Colonic mucosa (tissue), 4 donors: ENCODE results near the gene DCAF8L1. TPM values are rescaled to one million over a fixed set of nuclear protein-coding genes. Genes with fewer than 3 reads are reported as not detected.
"Not testable (repeated sequence)": the region's sequence is repeated elsewhere in the genome, so short reads cannot be mapped to it uniquely, and the experiment has no call there.

ENCODE experiments used
- DNase-seq: peaks from one replicate; pipeline ENCODE4 v3.0.0-alpha.2; 2020
- H3K27ac ChIP-seq: fragments of 200-600 bp; one replicate; pipeline ENCODE4 v1.8.0; 2021
- H3K27me3 ChIP-seq: fragments of 200-600 bp; one replicate; pipeline ENCODE4 v1.8.0; 2021
- H3K36me3 ChIP-seq: fragments of 200-600 bp; one replicate; pipeline ENCODE4 v1.8.0; 2021
- H3K4me1 ChIP-seq: fragments of 200-600 bp; one replicate; pipeline ENCODE4 v1.8.0; 2021; ENCODE audit warnings: mild to moderate bottlenecking
- H3K4me3 ChIP-seq: fragments of 200-600 bp; one replicate; pipeline ENCODE4 v1.8.0; 2021
- H3K9ac ChIP-seq, 2 donors: one replicate each; pipeline ENCODE4 v1.7.0; 2013; ENCODE audit warnings: control low read depth in 2 of 2, low read depth in 2 of 2, low read length in 2 of 2
- H3K9me3 ChIP-seq: fragments of 200-600 bp; one replicate; pipeline ENCODE4 v1.8.0; 2021
- intact Hi-C: fragments of 100-400 bp; cut with DNase I; formaldehyde crosslinking; loops from one replicate; pipeline ENCODE4 v1.14.1; 2022
- total RNA-seq, 2 donors: library from RNA; stranded (reverse); fragmentation: NEBNext Ultra II Directional in 1 of 2; extraction: Animal tissue kit (Norgen Biotek cat#: 25700) in 1 of 2; gene quantifications; one replicate each; pipeline ENCODE4 v1.2.1, GENCODE V29; 2021
- TF ChIP-seq, protein P1 (sequence below): fragments of 200-600 bp; IDR thresholded peaks from one replicate; pipeline ENCODE4 v1.8.0; 2022; ENCODE audit warnings: antibody characterized with exemption, mild to moderate bottlenecking
- donor health status: healthy.
- donor health status: DM: no; HTN: no; CAD: no.
- donor health status: DM: no; HTN: no; CAD: no.

The DCAF8L1 gene
- total RNA-seq, 2 donors from 2014 or later: not detected

DNA sequence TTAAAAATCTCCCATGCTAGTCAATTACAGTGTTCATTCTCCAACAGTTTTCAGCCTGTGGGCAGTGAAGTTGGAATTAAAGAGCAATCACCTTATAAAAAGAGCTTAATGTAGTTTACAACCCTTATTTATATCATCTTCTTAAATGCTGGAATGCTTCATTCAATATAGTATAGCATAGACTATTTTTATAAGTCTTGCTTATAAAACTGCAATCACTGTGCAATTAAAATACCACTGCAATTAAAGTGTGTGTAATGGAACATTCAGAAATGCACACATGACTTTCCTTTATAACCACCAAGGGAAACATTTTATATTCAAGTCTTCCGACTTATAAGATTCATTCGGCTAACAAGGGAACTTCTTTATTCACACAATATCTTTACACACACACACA is 16.4 kb upstream of the DCAF8L1 start:
- no peak for DNase-seq
- Histone ChIP-seq H3K27ac (no peak overlapping the region), H3K4me1 (no peaks in the 10 kb centered on the region), H3K4me3 (no peak overlapping the region), H3K27me3 (no peaks in the 10 kb centered on the region), H3K9ac (no peak overlapping the region), H3K9me3 (no peaks in the 10 kb centered on the region), H3K36me3 (no peaks in the 10 kb centered on the region)
- intact Hi-C loops: no loop called here
- TF ChIP-seq, protein P1, sequence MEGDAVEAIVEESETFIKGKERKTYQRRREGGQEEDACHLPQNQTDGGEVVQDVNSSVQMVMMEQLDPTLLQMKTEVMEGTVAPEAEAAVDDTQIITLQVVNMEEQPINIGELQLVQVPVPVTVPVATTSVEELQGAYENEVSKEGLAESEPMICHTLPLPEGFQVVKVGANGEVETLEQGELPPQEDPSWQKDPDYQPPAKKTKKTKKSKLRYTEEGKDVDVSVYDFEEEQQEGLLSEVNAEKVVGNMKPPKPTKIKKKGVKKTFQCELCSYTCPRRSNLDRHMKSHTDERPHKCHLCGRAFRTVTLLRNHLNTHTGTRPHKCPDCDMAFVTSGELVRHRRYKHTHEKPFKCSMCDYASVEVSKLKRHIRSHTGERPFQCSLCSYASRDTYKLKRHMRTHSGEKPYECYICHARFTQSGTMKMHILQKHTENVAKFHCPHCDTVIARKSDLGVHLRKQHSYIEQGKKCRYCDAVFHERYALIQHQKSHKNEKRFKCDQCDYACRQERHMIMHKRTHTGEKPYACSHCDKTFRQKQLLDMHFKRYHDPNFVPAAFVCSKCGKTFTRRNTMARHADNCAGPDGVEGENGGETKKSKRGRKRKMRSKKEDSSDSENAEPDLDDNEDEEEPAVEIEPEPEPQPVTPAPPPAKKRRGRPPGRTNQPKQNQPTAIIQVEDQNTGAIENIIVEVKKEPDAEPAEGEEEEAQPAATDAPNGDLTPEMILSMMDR: no peak

- Histone ChIP-seq H3K9me3 (no peaks in the 10 kb centered on the region), H3K27ac (no peak overlapping the region), H3K4me3 (no peak overlapping the region), H3K4me1 (no peaks in the 10 kb centered on the region), H3K27me3 (no peaks in the 10 kb centered on the region), H3K36me3 (no peaks in the 10 kb centered on the region), H3K9ac (no peak overlapping the region)
- TF ChIP-seq, protein P1: no peak
- DNase-seq: no peak
- intact Hi-C loops: no loop called here
These were observed 14.9 kb upstream of the DCAF8L1 start for GRCh38 chrX:27996132-27996531.

DNA sequence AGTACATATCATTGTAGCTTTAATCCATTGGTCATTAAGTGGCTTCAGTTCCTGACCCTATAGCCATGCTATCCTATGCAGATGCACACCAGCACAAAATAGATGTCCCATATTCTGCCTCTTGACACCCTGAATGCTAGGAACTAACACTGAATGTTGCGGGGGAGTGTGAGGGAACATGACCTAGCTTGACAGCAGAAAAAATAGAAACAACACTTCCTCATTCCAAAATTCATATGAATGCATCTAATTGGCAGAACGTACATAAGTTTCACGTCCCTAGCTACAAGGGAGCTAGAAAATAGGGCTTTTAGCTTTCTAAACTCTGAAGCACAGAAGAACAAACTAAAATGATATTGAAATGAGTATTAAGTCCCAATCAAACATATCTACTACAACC is 14.4 kb upstream of the DCAF8L1 start:
- Histone ChIP-seq H3K36me3 (no peaks in the 10 kb centered on the region), H3K9me3 (no peaks in the 10 kb centered on the region), H3K4me3 (no peak overlapping the region), H3K27me3 (no peaks in the 10 kb centered on the region), H3K4me1 (no peaks in the 10 kb centered on the region), H3K27ac (no peak overlapping the region), H3K9ac (no peak overlapping the region)
- no peak for DNase-seq
- TF ChIP-seq, protein P1: no peak
- intact Hi-C loops: no loop called here

DNA sequence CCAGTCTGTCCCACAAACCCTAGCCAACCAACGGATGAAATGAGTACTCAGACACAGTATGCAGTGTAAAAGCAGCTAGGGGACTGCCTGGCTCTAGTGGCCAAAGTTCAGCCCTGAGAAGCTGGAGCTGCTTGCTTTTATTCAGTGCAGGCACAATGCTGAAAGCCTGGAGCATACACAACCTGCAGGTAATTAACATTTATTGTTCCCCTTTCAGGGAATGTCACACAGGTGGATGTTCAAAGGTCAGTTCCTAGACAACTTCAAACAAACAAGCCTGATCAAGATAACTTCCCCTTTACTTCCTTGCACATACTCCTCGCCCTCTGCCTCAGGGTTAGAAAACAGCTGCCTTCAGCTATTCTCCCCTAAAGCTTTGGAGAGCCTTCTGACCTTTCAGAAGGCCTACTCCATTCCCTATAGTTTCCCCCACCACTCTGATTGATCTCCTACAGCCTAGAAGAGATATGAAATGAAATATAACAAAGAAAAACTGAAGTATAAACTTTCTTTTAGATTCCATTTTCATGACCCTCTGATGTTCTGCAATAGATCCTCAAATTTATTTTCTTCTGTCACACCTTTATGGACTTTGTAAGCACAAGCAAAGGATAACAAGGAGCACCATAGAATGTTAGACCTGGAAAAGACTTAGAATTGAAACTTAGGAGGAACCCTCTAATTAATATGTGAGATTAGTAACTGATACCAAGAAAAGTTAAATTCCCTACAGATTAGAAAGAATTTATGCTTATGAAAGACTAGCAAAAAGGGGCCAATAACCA is 6.8 kb upstream of the DCAF8L1 start:
- H3K4me1 ChIP-seq: no peaks in the 10 kb centered on the region
- peak overlapping the region; percentile 69 for H3K27ac ChIP-seq
- H3K27me3 ChIP-seq: no peaks in the 10 kb centered on the region
- H3K9me3 ChIP-seq: no peaks in the 10 kb centered on the region
- H3K9ac ChIP-seq: no peak overlapping the region
- no peak overlapping the region for H3K4me3 ChIP-seq
- peak; percentile 79 for DNase-seq
- TF ChIP-seq, protein P1: no peak
- no peaks in the 10 kb centered on the region for H3K36me3 ChIP-seq
- intact Hi-C loops: no loop called here

- H3K27me3 ChIP-seq, H3K4me3 ChIP-seq, intact Hi-C loops, H3K4me1 ChIP-seq, H3K9me3 ChIP-seq, H3K36me3 ChIP-seq, DNase-seq, H3K9ac ChIP-seq, H3K27ac ChIP-seq: not testable (repeated sequence)
These were observed 4.3 kb downstream of the DCAF8L1 start for GRCh38 chrX:27976934-27977333.

DNA sequence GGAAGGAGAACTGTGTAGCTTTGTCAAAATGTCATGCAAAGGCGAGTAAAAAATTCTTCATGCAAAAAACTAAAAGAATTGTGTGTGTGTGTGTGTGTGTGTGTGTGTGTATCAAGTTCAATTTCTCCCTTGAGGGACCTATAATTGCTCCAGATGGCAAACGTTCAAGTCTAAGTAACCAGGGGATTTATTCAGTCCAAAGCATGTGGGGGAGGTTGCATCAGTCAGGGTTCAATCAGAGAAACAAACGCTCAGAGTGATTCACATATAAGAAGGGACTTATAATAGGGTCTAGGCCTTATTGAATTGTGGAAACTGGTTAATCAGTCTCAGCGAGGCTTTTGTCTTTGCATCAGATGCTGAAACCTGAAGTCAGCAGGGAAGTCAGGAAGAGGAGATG is 5.0 kb downstream of the DCAF8L1 start:
- Histone ChIP-seq H3K9ac (no peak overlapping the region), H3K27me3 (no peaks in the 10 kb centered on the region), H3K4me3 (no peak overlapping the region), H3K36me3 (no peaks in the 10 kb centered on the region), H3K9me3 (no peaks in the 10 kb centered on the region), H3K27ac (no peak overlapping the region), H3K4me1 (no peaks in the 10 kb centered on the region)
- intact Hi-C loops: no loop called here
- TF ChIP-seq, protein P1: no peak
- DNase-seq: no peak
